H1 (cell line): Measurements from ENCODE around the gene CATSPERD. TPM values are rescaled to one million over a fixed set of nuclear protein-coding genes. Genes with fewer than 3 reads are reported as not detected.

Experiments used
- CTCF ChIA-PET: fragments of 300-600 bp; sonication (Branson Sonifier 250); formaldehyde crosslinking; loops from one replicate; lab custom pipeline; 2021; ENCODE audit not compliant: partially characterized antibody; lab: Charles Lee
- POLR2A ChIA-PET: fragments of 300-600 bp; sonication (Branson Sonifier 250); formaldehyde crosslinking; loops from one replicate; lab custom pipeline; 2021; ENCODE audit warnings: inconsistent platforms; ENCODE audit not compliant: partially characterized antibody; lab: Charles Lee
- DNase-seq, 2 experiments: peaks; one replicate each; pipeline versions ENCODE4 v3.0.0 to v3.0.0-alpha.2; 2010 to 2022; ENCODE audit warnings: low spot score in 2 of 2, low read depth in 1 of 2, mixed read lengths in 1 of 2
- FAIRE-seq: peaks from 2 replicates; lab custom pipeline; 2011; peaks lifted over from hg19 to GRCh38; lab: Jason Lieb, UNC
- H2AFZ ChIP-seq: 2 replicates; pipeline ENCODE4 v1.8.1; 2012; ENCODE audit warnings: low read length, inconsistent platforms
- H2AK5ac ChIP-seq: 2 replicates; pipeline ENCODE4 v1.6.1; 2013; ENCODE audit warnings: low read depth, low read length
- H2BK120ac ChIP-seq: replicated peaks from 2 replicates; pipeline ENCODE3; 2013; ENCODE audit warnings: low read depth, low read length, inconsistent platforms
- H2BK12ac ChIP-seq: 2 replicates; pipeline ENCODE4 v1.6.1; 2013; ENCODE audit warnings: low read depth, low read length
- H2BK15ac ChIP-seq: 2 replicates; pipeline ENCODE4 v1.6.1; 2013; ENCODE audit warnings: low read length
- H2BK20ac ChIP-seq: 2 replicates; pipeline ENCODE4 v1.6.1; 2013; ENCODE audit warnings: low read length
- H2BK5ac ChIP-seq: 2 replicates; pipeline ENCODE4 v1.6.1; 2013; ENCODE audit warnings: low read depth, low read length
- H3K14ac ChIP-seq: 2 replicates; pipeline ENCODE4 v1.6.1; 2013; ENCODE audit warnings: inconsistent platforms; ENCODE audit not compliant: insufficient read length
- H3K18ac ChIP-seq: 2 replicates; pipeline ENCODE4 v1.6.1; 2013; ENCODE audit warnings: low read length; ENCODE audit errors: extremely low read depth
- H3K23ac ChIP-seq: 2 replicates; pipeline ENCODE4 v1.6.1; 2013; ENCODE audit warnings: inconsistent platforms; ENCODE audit not compliant: insufficient read length
- H3K23me2 ChIP-seq: 2 replicates; pipeline ENCODE4 v1.6.1; 2013; ENCODE audit warnings: low read depth, low read length
- H3K27ac ChIP-seq: 2 replicates; pipeline ENCODE4 v1.6.1; 2011; ENCODE audit warnings: low read depth, low read length, inconsistent platforms
- H3K27me3 ChIP-seq, 4 experiments: replicated peaks in 1 of 4; 1 replicate in 1 of 4; 2 replicates in 3 of 4; pipeline versions ENCODE4 v1.6.1 to v1.8.1; 2011 to 2013; ENCODE audit warnings: low read length in 3 of 4, mild to moderate bottlenecking in 3 of 4, inconsistent platforms in 2 of 4, mixed read lengths in 2 of 4, moderate library complexity in 1 of 4; ENCODE audit not compliant: control insufficient read depth in 3 of 4, insufficient read depth in 3 of 4; ENCODE audit errors: extremely low read depth in 1 of 4
- H3K36me3 ChIP-seq, 4 experiments: 2 replicates each; pipeline versions ENCODE4 v1.6.1 to v1.8.1; 2011 to 2013; ENCODE audit warnings: mild to moderate bottlenecking in 4 of 4, low read length in 3 of 4, moderate library complexity in 2 of 4, control low read depth in 1 of 4, inconsistent platforms in 1 of 4; ENCODE audit not compliant: insufficient read depth in 4 of 4, control insufficient read depth in 2 of 4
- H3K4ac ChIP-seq: replicated peaks from 2 replicates; pipeline ENCODE3; 2013; ENCODE audit warnings: low read length, low read depth, mixed read lengths, inconsistent platforms; ENCODE audit not compliant: insufficient read length
- H3K4me1 ChIP-seq, 4 experiments: replicated peaks in 1 of 4; 1 replicate in 1 of 4; 2 replicates in 3 of 4; pipeline versions ENCODE4 v1.6.1 to v1.8.1; 2011 to 2013; ENCODE audit warnings: low read length in 3 of 4, inconsistent platforms in 2 of 4, mixed read lengths in 1 of 4; ENCODE audit not compliant: insufficient read depth in 4 of 4, control insufficient read depth in 3 of 4
- H3K4me2 ChIP-seq, 2 experiments: 2 replicates each; pipeline versions ENCODE4 v1.6.1 to v1.8.1; 2011 to 2013; ENCODE audit warnings: low read depth in 2 of 2, low read length in 2 of 2, control low read depth in 1 of 2, inconsistent platforms in 1 of 2, mild to moderate bottlenecking in 1 of 2; ENCODE audit not compliant: insufficient read depth in 1 of 2
- H3K4me3 ChIP-seq, 4 experiments: fragments of 200-600, 300-600 bp in 1 of 4; sonication (generic), shearing (Covaris generic), sonication (Bioruptor Twin) in 1 of 4; 2 replicates each; pipeline versions ENCODE4 v1.5.1 to v1.8.1; 2011 to 2016; ENCODE audit warnings: low read length in 4 of 4, low read depth in 3 of 4, control low read depth in 2 of 4, inconsistent platforms in 2 of 4, mild to moderate bottlenecking in 2 of 4, mixed read lengths in 1 of 4, moderate library complexity in 1 of 4; ENCODE audit not compliant: insufficient read depth in 2 of 4; ENCODE audit errors: extremely low read depth in 1 of 4
- H3K56ac ChIP-seq: replicated peaks from 2 replicates; pipeline ENCODE3; 2013; ENCODE audit warnings: low read depth, mild to moderate bottlenecking, mixed read lengths, low read length, inconsistent platforms; ENCODE audit not compliant: insufficient read length
- H3K79me1 ChIP-seq: 2 replicates; pipeline ENCODE4 v1.6.1; 2013; ENCODE audit warnings: low read depth, low read length, control low read depth
- H3K79me2 ChIP-seq, 2 experiments: 2 replicates each; pipeline versions ENCODE4 v1.6.1 to v1.8.1; 2012 to 2013; ENCODE audit warnings: low read length in 2 of 2, mild to moderate bottlenecking in 2 of 2, inconsistent platforms in 1 of 2; ENCODE audit not compliant: insufficient read depth in 2 of 2, control insufficient read depth in 1 of 2
- H3K9ac ChIP-seq, 4 experiments: replicated peaks in 1 of 4; 1 replicate in 1 of 4; 2 replicates in 3 of 4; pipeline versions ENCODE4 v1.6.1 to v1.8.1; 2011 to 2013; ENCODE audit warnings: low read depth in 3 of 4, low read length in 3 of 4, control low read depth in 2 of 4, mild to moderate bottlenecking in 2 of 4, moderate library complexity in 2 of 4, inconsistent platforms in 1 of 4; ENCODE audit errors: extremely low read depth in 1 of 4
- H3K9me3 ChIP-seq, 2 experiments: 2 replicates each; pipeline versions ENCODE4 v1.6.1 to v1.8.1; 2012 to 2013; ENCODE audit warnings: mild to moderate bottlenecking in 2 of 2, moderate library complexity in 2 of 2, control low read depth in 1 of 2, inconsistent platforms in 1 of 2, low read depth in 1 of 2, low read length in 1 of 2, mixed read lengths in 1 of 2; ENCODE audit not compliant: insufficient read depth in 2 of 2
- H4K20me1 ChIP-seq, 2 experiments: replicated peaks in 1 of 2; 2 replicates each; pipeline versions ENCODE3 to v1.8.1; 2011 to 2013; ENCODE audit warnings: inconsistent platforms in 2 of 2, low read length in 2 of 2, mild to moderate bottlenecking in 1 of 2; ENCODE audit not compliant: insufficient read depth in 2 of 2, control insufficient read depth in 1 of 2
- H4K5ac ChIP-seq: 2 replicates; pipeline ENCODE4 v1.6.1; 2013; ENCODE audit warnings: low read length, low read depth, mixed read lengths, inconsistent platforms; ENCODE audit not compliant: insufficient read length
- H4K8ac ChIP-seq: 2 replicates; pipeline ENCODE4 v1.8.0; 2013; ENCODE audit warnings: mild to moderate bottlenecking, moderate library complexity, low read length, inconsistent platforms; ENCODE audit not compliant: insufficient read depth; ENCODE audit errors: extremely low read depth
- H4K91ac ChIP-seq: replicated peaks from 2 replicates; pipeline ENCODE3; 2013; ENCODE audit warnings: low read length, mixed read lengths, inconsistent platforms; ENCODE audit not compliant: insufficient read length
- CBX5 ChIP-seq: fragments of 300-800, 300-1000 bp; sonication (generic); IDR thresholded peaks from 2 replicates; pipeline ENCODE4 v1.7.1; 2016; ENCODE audit warnings: antibody characterized with exemption, low read length, low read depth
- KDM1A ChIP-seq: fragments of 200-600, 300-600 bp; sonication (generic); IDR thresholded peaks from 2 replicates; pipeline ENCODE4 v1.7.1; 2016; ENCODE audit warnings: mild to moderate bottlenecking, low read length, borderline replicate concordance
- SP1 ChIP-seq: IDR thresholded peaks from 2 replicates; pipeline ENCODE4 v1.6.1; 2011; ENCODE audit warnings: low read depth, low read length
- TAF7 ChIP-seq: optimal IDR thresholded peaks from 2 replicates; pipeline ENCODE3; 2011; ENCODE audit warnings: low read depth, mild to moderate bottlenecking, inconsistent platforms, low read length, moderate library complexity, borderline replicate concordance
- WGBS, 2 experiments: shearing (Covaris generic) in 1 of 2; methylation state at CpG; one replicate each; pipeline versions ENCODE4 v1.1.6 to v1.1.7; 2013 to 2015; ENCODE audit warnings: low lambda C conversion rate in 2 of 2, mixed read lengths in 2 of 2, inconsistent platforms in 1 of 2, low coverage in 1 of 2, missing lambda C conversion rate in 1 of 2; ENCODE audit not compliant: insufficient replicate concordance in 2 of 2, insufficient coverage in 1 of 2, insufficient read length in 1 of 2; ENCODE audit errors: extremely low coverage in 1 of 2, missing lambda C conversion rate in 1 of 2; 5-methylcytosine and 5-hydroxymethylcytosine counted together
- polyA plus RNA-seq, 7 experiments: library from polyadenylated mRNA; depleted of rRNA in 3 of 7; stranded (reverse) in 5 of 7; unstranded in 2 of 7; fragments of >200 nt in 5 of 7; fragments of 200-250 nt in 2 of 7; gene quantifications; 1 replicate in 5 of 7; 2 replicates in 1 of 7; 4 replicates in 1 of 7; pipeline versions ENCODE4 v1.2.1 to v1.2.3, GENCODE V29; 2011 to 2013; ENCODE audit warnings: missing spikeins in 2 of 7, mixed read lengths in 2 of 7
- total RNA-seq: library from RNA; stranded (reverse); fragmentation: NEBNext Ultra II Directional; extraction: Animal tissue kit (Norgen Biotek cat#: 25700); gene quantifications from 2 replicates; pipeline ENCODE4 v1.2.1, GENCODE V29; 2021

Gene CATSPERD
- total and polyA plus RNA-seq, 2 of the 8 experiments (the other 6 are each of a cell fraction or from before 2014, with no cell fraction given) = 0.12 TPM; not detected in 1

DNA sequence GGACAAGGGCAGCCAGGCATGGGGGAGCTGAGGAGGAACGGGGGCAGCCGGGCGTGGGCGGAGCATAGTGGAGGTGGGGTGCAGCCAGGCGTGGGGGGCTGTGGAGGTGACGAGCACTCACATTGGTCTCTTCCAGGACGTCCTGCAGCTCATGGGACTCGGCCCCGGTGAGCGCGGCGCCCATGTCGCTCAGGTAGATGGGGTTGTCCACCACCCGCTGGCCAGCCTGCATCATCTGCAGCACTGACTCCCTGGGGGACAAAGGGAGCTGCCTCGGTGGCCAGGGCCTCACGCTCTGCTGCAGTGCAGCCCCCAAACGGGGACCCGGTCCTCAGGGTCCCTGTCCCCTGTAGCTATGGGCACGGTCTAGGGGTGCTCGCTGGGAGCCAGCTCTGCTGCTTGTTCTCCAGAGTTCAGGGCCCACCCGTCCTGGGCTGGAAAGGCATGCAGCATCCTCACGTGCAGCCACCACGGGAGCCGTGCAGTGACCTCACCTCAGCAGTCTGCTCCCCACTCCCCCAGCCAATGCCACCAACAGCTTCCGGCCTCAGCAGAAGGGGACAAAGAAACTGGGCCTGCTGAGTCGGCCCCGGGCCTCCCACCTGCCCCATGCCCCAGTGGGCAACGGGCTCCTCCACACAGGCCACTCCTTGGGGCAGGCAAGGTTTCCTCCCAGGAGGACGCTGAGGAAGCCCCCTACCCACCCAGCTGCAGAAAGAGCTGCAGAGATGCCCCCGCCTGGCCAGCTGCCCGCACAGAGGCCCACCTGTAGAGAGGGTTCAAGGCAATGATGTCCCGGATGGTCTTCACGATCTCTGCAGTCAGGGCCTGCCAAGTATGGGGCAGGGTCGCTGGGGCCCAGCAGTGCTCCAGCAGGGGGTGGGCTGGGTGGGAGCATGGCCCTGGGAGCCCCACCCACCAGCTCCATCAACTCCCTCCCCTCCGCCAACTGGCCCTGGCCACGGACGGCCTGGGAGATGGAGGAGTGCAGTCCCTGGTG is 12.6 kb upstream of the CATSPERD start:
- no peak overlapping the region for H3K4ac ChIP-seq
- H4K8ac ChIP-seq = no peak overlapping the region
- H3K23ac ChIP-seq = no peak overlapping the region
- H2BK15ac ChIP-seq = no peak overlapping the region
- H3K27me3 ChIP-seq = no peaks in the 10 kb centered on the region
- no peak overlapping the region for H2BK120ac ChIP-seq
- no peaks in the 10 kb centered on the region; the same call in 1 of the 2 replicates for H3K79me1 ChIP-seq
- H2AFZ ChIP-seq = no peak overlapping the region
- H3K79me2 ChIP-seq = no peaks in the 10 kb centered on the region
- H3K4me3 ChIP-seq = no peak overlapping the region
- H3K14ac ChIP-seq = no peak overlapping the region
- 92% methylated on average over 35 of the region's 37 CpGs; no CpG with 5 or more reads in 1 of the 2 experiments for WGBS, 2 experiments
- ChIA-PET CTCF (interaction anchor here (1.1 to 5.4 kb wide), 3 partner anchors 10 to 42 kb away, joined by 3 to 23 read pairs (median 3); partner anchors contain the start of gene RPL36), POLR2A (interaction anchor here (0.6 to 22.4 kb wide), 6 partner anchors 10 to 191 kb away, joined by 3 to 620 read pairs (median 6); partner anchors contain the start of genes CATSPERD, LONP1, PRR22 and RPL36)
- H3K4me2 ChIP-seq = no peak overlapping the region
- no peak overlapping the region for H2AK5ac ChIP-seq
- no peaks in the 10 kb centered on the region for H3K4me1 ChIP-seq
- H3K27ac ChIP-seq = no peak overlapping the region
- no peak overlapping the region for H3K18ac ChIP-seq
- peaks cover 3 to 18% of the 10 kb centered on the region in 2 experiments for H4K20me1 ChIP-seq
- H3K36me3 ChIP-seq = peaks cover 52 to 85% (median 77%) of the 10 kb centered on the region in 4 experiments
- no peak overlapping the region for H2BK12ac ChIP-seq
- TF ChIP-seq CBX5 (no peak), KDM1A (no peak), TAF7 (no peak), SP1 (no peak)
- H4K91ac ChIP-seq = no peak overlapping the region
- no peak overlapping the region for H3K9ac ChIP-seq
- H2BK5ac ChIP-seq = no peak overlapping the region
- H3K23me2 ChIP-seq = no peaks in the 10 kb centered on the region
- no peak overlapping the region for H2BK20ac ChIP-seq
- H4K5ac ChIP-seq = no peak overlapping the region
- DNase-seq = no peak
- no peak for FAIRE-seq
- H3K9me3 ChIP-seq = peaks cover 0 to 5% of the 10 kb centered on the region in 2 experiments; a peak in 1 of 4 replicates
- H3K56ac ChIP-seq = no peak overlapping the region
